ENCODE data around the gene HSD11B2.

The HSD11B2 gene

DNA sequence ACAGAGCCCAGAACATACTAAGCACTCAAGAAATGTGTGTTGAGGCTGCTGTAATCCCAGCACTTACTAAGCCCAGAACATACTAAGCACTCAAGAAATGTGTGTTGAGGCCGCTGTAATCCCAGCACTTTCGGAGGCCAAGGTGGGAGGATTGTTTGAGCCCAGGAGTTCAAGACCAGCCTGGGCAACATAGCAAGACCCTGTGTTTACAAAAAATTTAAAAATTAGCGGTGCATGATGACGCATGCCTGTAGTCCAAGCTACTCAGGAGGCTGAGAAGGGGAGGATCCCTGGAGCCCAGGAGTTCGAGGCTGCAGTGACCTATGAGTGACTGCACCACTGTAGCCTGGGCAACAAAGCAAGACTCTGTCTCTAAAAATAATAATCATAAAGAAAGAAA, 7.9 kb upstream of the HSD11B2 start:
- no peak overlapping the region for H3K27ac ChIP-seq

DNA sequence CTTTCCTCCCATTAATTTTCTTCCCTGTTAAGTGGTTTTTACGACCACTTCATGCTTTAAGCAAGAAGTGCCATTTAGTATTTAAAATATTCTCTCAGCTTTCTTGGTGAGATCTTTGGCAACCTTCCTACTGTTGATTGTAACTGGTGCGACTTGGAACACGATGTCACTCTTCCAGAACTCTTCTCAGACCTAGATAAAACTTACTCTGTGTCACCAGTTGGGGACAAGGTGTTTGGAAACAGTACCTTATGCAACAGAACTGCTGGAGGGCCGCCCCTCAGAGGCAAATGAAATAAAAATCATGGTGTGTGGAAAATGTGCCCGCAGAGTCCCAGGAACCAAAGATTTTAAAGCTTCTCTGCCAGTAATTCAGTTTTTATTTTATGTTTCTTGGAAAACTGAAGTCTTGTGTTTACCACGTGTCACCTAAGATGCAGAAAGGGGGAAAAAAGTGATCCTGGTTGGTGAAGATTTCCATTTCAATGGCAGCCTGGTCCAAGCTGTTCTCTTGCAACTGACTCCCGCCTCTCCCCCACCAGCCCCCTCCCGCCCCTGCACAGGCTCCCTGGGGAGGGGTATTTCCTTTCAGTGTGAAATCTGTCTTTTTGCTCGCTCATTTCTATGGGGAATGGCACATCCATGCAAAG, 7.2 kb upstream of the HSD11B2 start:
- no peak for TF ChIP-seq ZFX (IDR thresholded peaks at IDR 0.05)
- TF ChIP-seq CTCF (conservative IDR thresholded peaks at IDR 0.05), result no peak
- peak overlapping the region; percentile 50 for H3K27ac ChIP-seq

More for the DNA sequence above, 7.9 kb upstream of the HSD11B2 start:
- TF ChIP-seq ZFX (IDR thresholded peaks at IDR 0.05) (no peak), CTCF (conservative IDR thresholded peaks at IDR 0.05) (no peak)

- TF ChIP-seq CTCF (conservative IDR thresholded peaks at IDR 0.05) (no peak), ZFX (IDR thresholded peaks at IDR 0.05) (no peak)
- peak overlapping the region; percentile 50 for H3K27ac ChIP-seq
These were observed 6.7 kb upstream of the HSD11B2 start for GRCh38 chr16:67424261-67424615.

DNA sequence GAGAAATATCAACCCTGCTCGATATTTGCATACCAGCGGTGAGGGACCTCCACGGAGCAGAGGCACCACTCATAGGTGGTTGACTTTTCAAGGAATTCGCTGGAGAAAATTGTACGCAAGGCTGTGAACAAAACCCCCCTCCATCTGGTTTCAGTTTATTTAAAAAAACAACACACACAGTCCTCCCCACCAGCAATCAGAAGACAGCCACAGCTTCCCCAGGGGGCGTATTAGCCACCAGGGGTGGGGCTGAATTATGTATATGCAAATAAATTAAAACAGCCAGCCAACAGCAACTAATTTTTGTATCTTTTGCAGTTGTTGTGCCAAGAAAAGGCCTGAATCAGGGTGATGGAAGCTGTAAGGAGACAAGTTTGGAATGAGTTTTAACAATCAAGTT, 5.9 kb upstream of the HSD11B2 start:
- no peak overlapping the region for H3K27ac ChIP-seq
- TF ChIP-seq CTCF (conservative IDR thresholded peaks at IDR 0.05), result no peak
- no peak for TF ChIP-seq ZFX (IDR thresholded peaks at IDR 0.05)

DNA sequence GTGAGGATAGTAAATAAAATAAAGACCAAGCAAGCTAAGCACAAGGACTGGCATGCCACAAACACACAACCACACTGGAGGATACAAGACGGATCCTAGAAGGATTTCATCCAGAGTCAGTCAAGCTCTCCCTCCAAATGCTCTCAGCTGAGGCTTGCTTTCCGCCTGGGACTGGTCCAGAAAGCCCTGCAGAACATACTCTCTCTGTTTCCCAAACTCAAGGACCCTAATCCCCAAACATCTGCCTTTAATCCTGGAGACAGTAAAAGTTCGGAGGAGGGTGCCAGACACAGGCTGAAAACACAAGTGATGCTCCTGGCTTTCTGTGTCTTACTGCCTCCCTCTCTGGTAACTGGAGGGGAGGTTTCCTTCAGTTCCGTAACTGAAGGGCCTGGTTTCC, 5.3 kb upstream of the HSD11B2 start:
- TF ChIP-seq ZFX (IDR thresholded peaks at IDR 0.05) (no peak), CTCF (conservative IDR thresholded peaks at IDR 0.05) (no peak)
- no peak overlapping the region for H3K27ac ChIP-seq

GRCh38 chr16:67426022-67426421, 4.9 kb upstream of the HSD11B2 start:
- H3K27ac ChIP-seq, result no peak overlapping the region
- TF ChIP-seq CTCF (conservative IDR thresholded peaks at IDR 0.05) (no peak), ZFX (IDR thresholded peaks at IDR 0.05) (no peak)

GRCh38 chr16:67426950-67427349, 4.0 kb upstream of the HSD11B2 start:
- TF ChIP-seq ZFX (IDR thresholded peaks at IDR 0.05) (no peak), CTCF (conservative IDR thresholded peaks at IDR 0.05) (no peak)
- H3K27ac ChIP-seq, result no peak overlapping the region
